KMS-11 (cell line): Measurements from ENCODE around the gene ARHGAP9.
"Not testable (repeated sequence)": the region's sequence is repeated elsewhere in the genome, so short reads cannot be mapped to it uniquely, and the experiment has no call there.

Source experiments
- H2AFZ ChIP-seq: fragments of 200-600 bp; sonication (generic); 2 replicates; pipeline ENCODE4 v1.6.1; 2016; ENCODE audit warnings: antibody characterized with exemption, mixed run types, low read depth
- H3K27ac ChIP-seq: fragments of 200-600 bp; sonication (generic); 2 replicates; pipeline ENCODE4 v1.6.1; 2016; ENCODE audit warnings: mild to moderate bottlenecking, mixed run types
- H3K27me3 ChIP-seq: fragments of 200-600 bp; sonication (generic); 2 replicates; pipeline ENCODE4 v1.6.1; 2017; ENCODE audit warnings: mild to moderate bottlenecking, low read depth, mixed run types, moderate library complexity; ENCODE audit not compliant: insufficient read depth
- H3K36me3 ChIP-seq: fragments of 200-600 bp; sonication (generic); 2 replicates; pipeline ENCODE4 v1.6.1; 2017; ENCODE audit warnings: mild to moderate bottlenecking, mixed run types; ENCODE audit not compliant: insufficient read depth
- H3K4me1 ChIP-seq: fragments of 200-600 bp; sonication (generic); 2 replicates; pipeline ENCODE4 v1.6.1; 2016; ENCODE audit warnings: mild to moderate bottlenecking, low read depth, mixed run types; ENCODE audit not compliant: poor library complexity, severe bottlenecking
- H3K4me2 ChIP-seq: fragments of 200-600 bp; sonication (generic); 2 replicates; pipeline ENCODE4 v1.7.0; 2016; ENCODE audit warnings: mild to moderate bottlenecking, mixed run types
- H3K4me3 ChIP-seq: fragments of 200-600 bp; sonication (generic); IDR thresholded peaks from 2 replicates; pipeline ENCODE4 v1.6.1; 2017; ENCODE audit warnings: low read depth, low read length, mixed read lengths; ENCODE audit not compliant: insufficient read depth
- H3K79me2 ChIP-seq: fragments of 200-600 bp; sonication (generic); 2 replicates; pipeline ENCODE4 v1.6.1; 2016; ENCODE audit warnings: low read depth, mixed run types; ENCODE audit not compliant: insufficient read depth
- H3K9ac ChIP-seq: fragments of 200-600 bp; sonication (generic); 2 replicates; pipeline ENCODE4 v1.6.1; 2016; ENCODE audit warnings: mild to moderate bottlenecking, mixed run types
- H4K20me1 ChIP-seq: fragments of 200-600 bp; sonication (generic); 2 replicates; pipeline ENCODE4 v1.6.1; 2016; ENCODE audit warnings: mild to moderate bottlenecking, mixed run types; ENCODE audit not compliant: insufficient read depth
- TF ChIP-seq, protein P1 (sequence below): fragments of 200-600 bp; sonication (generic); conservative IDR thresholded peaks from 2 replicates; pipeline ENCODE4 v1.6.1; 2017; ENCODE audit warnings: low read depth, mild to moderate bottlenecking, antibody characterized with exemption, low read length, moderate library complexity, mixed read lengths

The ARHGAP9 gene

GRCh38 chr12:57444744-57445143, 34.9 kb downstream of the ARHGAP9 start:
- H3K4me3 ChIP-seq, result no peak overlapping the region
- H3K27me3 ChIP-seq, result no peaks in the 10 kb centered on the region
- no peak overlapping the region for H3K9ac ChIP-seq
- no peaks in the 10 kb centered on the region for H3K79me2 ChIP-seq
- TF ChIP-seq, protein P1, sequence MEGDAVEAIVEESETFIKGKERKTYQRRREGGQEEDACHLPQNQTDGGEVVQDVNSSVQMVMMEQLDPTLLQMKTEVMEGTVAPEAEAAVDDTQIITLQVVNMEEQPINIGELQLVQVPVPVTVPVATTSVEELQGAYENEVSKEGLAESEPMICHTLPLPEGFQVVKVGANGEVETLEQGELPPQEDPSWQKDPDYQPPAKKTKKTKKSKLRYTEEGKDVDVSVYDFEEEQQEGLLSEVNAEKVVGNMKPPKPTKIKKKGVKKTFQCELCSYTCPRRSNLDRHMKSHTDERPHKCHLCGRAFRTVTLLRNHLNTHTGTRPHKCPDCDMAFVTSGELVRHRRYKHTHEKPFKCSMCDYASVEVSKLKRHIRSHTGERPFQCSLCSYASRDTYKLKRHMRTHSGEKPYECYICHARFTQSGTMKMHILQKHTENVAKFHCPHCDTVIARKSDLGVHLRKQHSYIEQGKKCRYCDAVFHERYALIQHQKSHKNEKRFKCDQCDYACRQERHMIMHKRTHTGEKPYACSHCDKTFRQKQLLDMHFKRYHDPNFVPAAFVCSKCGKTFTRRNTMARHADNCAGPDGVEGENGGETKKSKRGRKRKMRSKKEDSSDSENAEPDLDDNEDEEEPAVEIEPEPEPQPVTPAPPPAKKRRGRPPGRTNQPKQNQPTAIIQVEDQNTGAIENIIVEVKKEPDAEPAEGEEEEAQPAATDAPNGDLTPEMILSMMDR, result no peak
- no peaks in the 10 kb centered on the region for H3K36me3 ChIP-seq
- no peaks in the 10 kb centered on the region for H3K4me1 ChIP-seq
- H3K4me2 ChIP-seq, result no peak overlapping the region
- no peaks in the 10 kb centered on the region for H4K20me1 ChIP-seq
- no peak overlapping the region for H2AFZ ChIP-seq
- no peak overlapping the region for H3K27ac ChIP-seq

DNA sequence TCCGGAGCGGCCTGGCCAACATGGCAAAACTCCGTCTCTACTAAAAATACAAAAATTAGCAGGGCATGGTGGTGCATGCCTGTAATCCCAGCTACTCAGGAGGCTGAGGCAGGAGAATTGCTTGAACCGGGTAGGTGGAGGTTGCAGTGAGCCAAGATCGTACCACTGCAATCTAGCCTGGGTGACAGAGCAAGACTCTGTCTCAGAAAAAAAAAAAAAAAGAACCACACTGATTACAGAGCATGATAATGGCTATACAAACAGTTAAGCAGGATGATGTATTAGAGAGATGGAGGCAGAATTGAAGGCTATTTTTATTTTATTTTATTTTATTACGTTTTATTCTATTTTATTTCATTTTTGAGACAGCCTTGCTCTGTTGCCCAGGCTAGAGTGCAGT, 35.3 kb downstream of the ARHGAP9 start:
- not testable (repeated sequence) for H3K4me1 ChIP-seq, H3K27me3 ChIP-seq, H3K27ac ChIP-seq, H3K4me2 ChIP-seq, H3K9ac ChIP-seq, H3K4me3 ChIP-seq, H3K36me3 ChIP-seq, H3K79me2 ChIP-seq, H2AFZ ChIP-seq, H4K20me1 ChIP-seq

- no peaks in the 10 kb centered on the region for H3K79me2 ChIP-seq
- no peaks in the 10 kb centered on the region for H3K36me3 ChIP-seq
- H3K27ac ChIP-seq, result no peak overlapping the region
- TF ChIP-seq, protein P1, result no peak
- no peak overlapping the region for H2AFZ ChIP-seq
- no peaks in the 10 kb centered on the region for H4K20me1 ChIP-seq
- H3K9ac ChIP-seq, result no peak overlapping the region
- H3K4me1 ChIP-seq, result no peaks in the 10 kb centered on the region
- H3K4me2 ChIP-seq, result no peak overlapping the region
- H3K27me3 ChIP-seq, result no peaks in the 10 kb centered on the region
- H3K4me3 ChIP-seq, result no peak overlapping the region
Observed at GRCh38 chr12:57441846-57442427, 37.7 kb downstream of the ARHGAP9 start.

DNA sequence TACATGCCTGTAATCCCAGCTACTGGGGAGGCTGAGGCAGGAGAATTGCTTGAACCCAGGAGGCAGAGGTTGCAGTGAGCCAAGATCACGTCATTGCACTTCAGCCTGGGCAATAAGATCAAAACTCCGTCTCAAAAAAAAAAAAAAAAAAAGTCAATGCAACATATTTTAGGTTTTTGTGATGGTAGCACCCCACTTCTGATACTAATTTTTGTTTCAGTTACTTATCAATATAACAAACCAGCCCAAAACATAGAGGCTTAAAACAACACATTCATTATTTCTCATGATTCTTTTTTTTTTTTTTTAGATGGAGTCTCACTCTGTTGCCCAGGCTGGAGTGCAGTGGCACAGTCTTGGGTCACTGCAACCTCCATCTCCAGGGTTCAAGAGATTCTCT, 38.3 kb downstream of the ARHGAP9 start:
- not testable (repeated sequence) for H3K4me3 ChIP-seq, H3K27ac ChIP-seq, H3K4me2 ChIP-seq, H3K27me3 ChIP-seq, H3K4me1 ChIP-seq, H3K79me2 ChIP-seq, H2AFZ ChIP-seq, H3K9ac ChIP-seq, H4K20me1 ChIP-seq, H3K36me3 ChIP-seq

DNA sequence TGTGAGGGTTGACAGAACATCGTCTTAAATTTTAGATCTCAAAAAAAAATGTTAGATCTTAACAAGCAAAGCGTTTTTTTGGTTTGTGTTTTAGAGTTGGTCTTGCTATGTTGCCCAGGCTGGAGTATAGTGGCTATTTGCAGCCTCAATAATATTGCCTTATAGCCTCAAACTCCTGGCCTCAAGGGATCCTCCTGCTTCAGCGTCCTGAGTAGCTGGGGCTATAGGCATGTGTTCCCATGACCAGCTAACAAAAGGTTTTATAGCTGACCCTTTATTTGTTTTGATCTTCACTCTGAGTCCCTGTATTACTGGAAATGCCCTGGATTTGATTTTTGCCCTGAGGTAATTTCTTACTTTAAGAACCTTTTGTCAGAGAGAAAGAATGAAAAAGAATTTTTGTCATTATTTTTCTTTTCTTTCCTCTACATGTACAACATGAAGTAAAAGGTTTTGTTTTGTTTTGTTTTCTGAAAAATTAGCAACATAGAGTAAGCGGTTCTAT, 39.9 kb downstream of the ARHGAP9 start:
- no peaks in the 10 kb centered on the region for H3K36me3 ChIP-seq
- H3K9ac ChIP-seq, result no peak overlapping the region
- H4K20me1 ChIP-seq, result no peaks in the 10 kb centered on the region
- no peaks in the 10 kb centered on the region for H3K79me2 ChIP-seq
- no peaks in the 10 kb centered on the region for H3K27me3 ChIP-seq
- H3K4me2 ChIP-seq, result no peak overlapping the region
- TF ChIP-seq, protein P1, result no peak
- H3K4me3 ChIP-seq, result no peak overlapping the region
- no peak overlapping the region for H3K27ac ChIP-seq
- no peak overlapping the region for H2AFZ ChIP-seq
- no peaks in the 10 kb centered on the region for H3K4me1 ChIP-seq
